Measurements from ENCODE around the gene SLC22A3.

DNA sequence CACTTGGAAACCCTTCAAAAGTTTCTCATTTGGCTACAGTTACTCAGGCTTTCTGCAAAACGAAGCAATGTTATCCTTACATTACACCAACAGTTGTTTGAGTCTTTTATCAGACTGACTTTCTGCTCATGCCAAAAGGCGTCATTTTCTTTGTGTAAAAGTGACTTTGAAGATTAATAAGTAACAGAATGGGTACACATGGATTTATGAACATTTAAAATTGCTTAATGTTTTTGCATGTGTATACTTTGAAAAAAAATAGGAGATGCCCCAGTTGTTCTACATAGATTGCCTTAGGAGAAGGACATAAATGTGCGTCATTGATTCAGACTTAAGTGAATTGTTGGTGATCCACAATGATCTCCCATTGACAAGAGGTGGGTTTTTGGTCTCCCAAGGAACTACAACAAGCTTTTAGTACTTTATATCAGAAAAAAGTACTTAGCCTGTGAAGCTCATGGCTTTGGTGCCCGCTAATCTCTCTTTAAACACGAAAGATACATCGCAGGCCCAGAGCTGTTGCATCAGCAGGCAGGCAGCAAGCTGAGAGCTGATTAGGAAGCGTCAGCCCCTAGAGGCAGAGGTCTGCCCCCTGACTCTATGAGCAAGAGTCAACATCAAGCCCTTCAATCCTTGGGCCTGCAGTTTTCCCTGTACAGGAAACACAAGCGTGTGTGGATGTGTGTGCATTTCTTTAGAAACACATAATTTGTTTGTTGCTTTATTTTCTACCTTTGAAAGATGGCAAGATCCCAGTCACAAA, 45.9 kb downstream of the SLC22A3 start:
- TF ChIP-seq ZNF274 (IDR thresholded peaks at IDR 0.05; ENCODE audit: low read depth, low read length): no peak
- TF ChIP-seq YY1 (IDR thresholded peaks at IDR 0.05; ENCODE audit: insufficient read depth, insufficient read length): no peak
- TF ChIP-seq SUZ12 (IDR thresholded peaks at IDR 0.05; ENCODE audit: extremely low read depth, insufficient read depth, insufficient read length): no peak
